ENCODE measurements around the gene WNK1.

Gene WNK1

DNA sequence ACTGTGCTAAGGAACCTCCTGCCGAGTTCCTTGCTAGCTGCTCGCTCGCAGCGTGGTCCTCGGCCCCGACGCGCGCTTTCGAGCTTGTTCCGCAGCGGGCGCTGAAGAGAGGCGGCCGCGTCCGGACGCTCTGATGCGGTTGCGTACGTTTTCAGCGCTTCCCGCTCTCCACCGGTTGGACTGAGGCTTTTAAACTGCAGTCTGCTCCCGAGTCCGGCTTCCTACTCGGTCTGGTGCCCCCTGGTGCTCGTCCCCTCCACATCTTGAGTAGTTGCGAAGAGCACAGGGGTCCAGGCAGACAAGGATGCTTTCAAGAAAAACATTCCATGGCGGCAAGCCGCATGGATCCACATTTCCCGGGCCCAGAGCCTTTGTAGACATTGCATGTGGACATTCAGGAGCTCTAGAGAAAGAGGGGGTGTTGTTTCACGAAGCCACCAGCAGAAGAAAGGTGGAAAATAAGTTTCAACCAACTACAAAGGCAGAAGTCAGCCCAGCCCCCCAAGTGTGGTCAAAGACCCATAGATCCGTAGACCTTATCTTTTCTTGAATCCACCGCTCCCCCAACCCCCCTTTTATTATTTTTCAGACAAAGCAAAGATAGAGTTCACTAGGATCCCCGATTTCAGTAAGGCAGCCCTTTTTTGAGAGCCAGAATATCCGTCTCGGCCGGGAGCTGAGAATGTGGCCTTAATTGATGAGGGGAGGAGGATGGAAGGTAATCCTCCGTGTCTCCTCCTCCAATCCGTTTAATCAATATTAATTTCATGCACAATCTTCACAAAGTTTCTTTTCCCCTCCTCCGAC lies 984 bp upstream of the WNK1 start (continued):
- TF ChIP-seq TSHZ1 (tag by site-specific recombination; IDR thresholded peaks at IDR 0.05; ENCODE audit: borderline replicate concordance) (no peak), ZNF596 (tag by site-specific recombination; IDR thresholded peaks at IDR 0.05) (peak; percentile 73; the same call in 1 of the 2 replicates), ZNF221 (tag by site-specific recombination; IDR thresholded peaks at IDR 0.05; ENCODE audit: borderline replicate concordance) (peak; percentile 42; the same call in 1 of the 2 replicates), ZEB2 (tag by site-specific recombination; IDR thresholded peaks at IDR 0.05) (peak; percentile 92), IKZF3 (tag by site-specific recombination; IDR thresholded peaks at IDR 0.05) (peak; percentile 93), ZNF610 (tag by site-specific recombination; IDR thresholded peaks at IDR 0.05; ENCODE audit: borderline replicate concordance) (peak; percentile 64; the same call in 1 of the 2 replicates), PRDM1 (tag by site-specific recombination; IDR thresholded peaks at IDR 0.05) (no peak), ZFP69B (tag by site-specific recombination; IDR thresholded peaks at IDR 0.05) (peak; percentile 53; the same call in 1 of the 2 replicates), ZSCAN16 (tag by site-specific recombination; IDR thresholded peaks at IDR 0.05) (peak; percentile 18; the same call in 1 of the 2 replicates), ZIC2 (tag by site-specific recombination; IDR thresholded peaks at IDR 0.05) (peak; percentile 83), ZNF394 (tag by site-specific recombination; IDR thresholded peaks at IDR 0.05; ENCODE audit: borderline replicate concordance) (peak; percentile 67), TRIM28 (IDR thresholded peaks at IDR 0.05; ENCODE audit: borderline replicate concordance, low read length) (0 out of 2 replicates have a peak, but pooled peaks have one; percentile 49), ZNF2 (tag by site-specific recombination; IDR thresholded peaks at IDR 0.05) (peak; percentile 54; the same call in 1 of the 2 replicates), PBX3 (CRISPR knock-in tag; IDR thresholded peaks at IDR 0.05) (0 out of 2 replicates have a peak, but pooled peaks have one; percentile 42), BCL6B (tag by site-specific recombination; IDR thresholded peaks at IDR 0.05) (no peak), ZBTB17 (tag by site-specific recombination; IDR thresholded peaks at IDR 0.05) (peak; percentile 79), ZNF664 (tag by site-specific recombination; IDR thresholded peaks at IDR 0.05) (no peak), ZNF24 (tag by site-specific recombination; IDR thresholded peaks at IDR 0.05) (peak; percentile 78), ZNF768 (tag by site-specific recombination; IDR thresholded peaks at IDR 0.05) (no peak), ZNF155 (tag by site-specific recombination; IDR thresholded peaks at IDR 0.05) (no peak), ZNF600 (tag by site-specific recombination; IDR thresholded peaks at IDR 0.05) (peak; percentile 99)
- TF ChIP-seq, protein P1, sequence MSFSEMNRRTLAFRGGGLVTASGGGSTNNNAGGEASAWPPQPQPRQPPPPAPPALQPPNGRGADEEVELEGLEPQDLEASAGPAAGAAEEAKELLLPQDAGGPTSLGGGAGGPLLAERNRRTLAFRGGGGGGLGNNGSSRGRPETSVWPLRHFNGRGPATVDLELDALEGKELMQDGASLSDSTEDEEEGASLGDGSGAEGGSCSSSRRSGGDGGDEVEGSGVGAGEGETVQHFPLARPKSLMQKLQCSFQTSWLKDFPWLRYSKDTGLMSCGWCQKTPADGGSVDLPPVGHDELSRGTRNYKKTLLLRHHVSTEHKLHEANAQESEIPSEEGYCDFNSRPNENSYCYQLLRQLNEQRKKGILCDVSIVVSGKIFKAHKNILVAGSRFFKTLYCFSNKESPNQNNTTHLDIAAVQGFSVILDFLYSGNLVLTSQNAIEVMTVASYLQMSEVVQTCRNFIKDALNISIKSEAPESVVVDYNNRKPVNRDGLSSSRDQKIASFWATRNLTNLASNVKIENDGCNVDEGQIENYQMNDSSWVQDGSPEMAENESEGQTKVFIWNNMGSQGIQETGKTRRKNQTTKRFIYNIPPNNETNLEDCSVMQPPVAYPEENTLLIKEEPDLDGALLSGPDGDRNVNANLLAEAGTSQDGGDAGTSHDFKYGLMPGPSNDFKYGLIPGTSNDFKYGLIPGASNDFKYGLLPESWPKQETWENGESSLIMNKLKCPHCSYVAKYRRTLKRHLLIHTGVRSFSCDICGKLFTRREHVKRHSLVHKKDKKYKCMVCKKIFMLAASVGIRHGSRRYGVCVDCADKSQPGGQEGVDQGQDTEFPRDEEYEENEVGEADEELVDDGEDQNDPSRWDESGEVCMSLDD (tag by site-specific recombination; IDR thresholded peaks at IDR 0.05), result peak; percentile 70; the same call in 1 of the 2 replicates
- TF ChIP-seq, protein P2, sequence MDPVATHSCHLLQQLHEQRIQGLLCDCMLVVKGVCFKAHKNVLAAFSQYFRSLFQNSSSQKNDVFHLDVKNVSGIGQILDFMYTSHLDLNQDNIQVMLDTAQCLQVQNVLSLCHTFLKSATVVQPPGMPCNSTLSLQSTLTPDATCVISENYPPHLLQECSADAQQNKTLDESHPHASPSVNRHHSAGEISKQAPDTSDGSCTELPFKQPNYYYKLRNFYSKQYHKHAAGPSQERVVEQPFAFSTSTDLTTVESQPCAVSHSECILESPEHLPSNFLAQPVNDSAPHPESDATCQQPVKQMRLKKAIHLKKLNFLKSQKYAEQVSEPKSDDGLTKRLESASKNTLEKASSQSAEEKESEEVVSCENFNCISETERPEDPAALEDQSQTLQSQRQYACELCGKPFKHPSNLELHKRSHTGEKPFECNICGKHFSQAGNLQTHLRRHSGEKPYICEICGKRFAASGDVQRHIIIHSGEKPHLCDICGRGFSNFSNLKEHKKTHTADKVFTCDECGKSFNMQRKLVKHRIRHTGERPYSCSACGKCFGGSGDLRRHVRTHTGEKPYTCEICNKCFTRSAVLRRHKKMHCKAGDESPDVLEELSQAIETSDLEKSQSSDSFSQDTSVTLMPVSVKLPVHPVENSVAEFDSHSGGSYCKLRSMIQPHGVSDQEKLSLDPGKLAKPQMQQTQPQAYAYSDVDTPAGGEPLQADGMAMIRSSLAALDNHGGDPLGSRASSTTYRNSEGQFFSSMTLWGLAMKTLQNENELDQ (tag by site-specific recombination; IDR thresholded peaks at IDR 0.05; ENCODE audit: low read depth), result no peak
- TF ChIP-seq, protein P3, sequence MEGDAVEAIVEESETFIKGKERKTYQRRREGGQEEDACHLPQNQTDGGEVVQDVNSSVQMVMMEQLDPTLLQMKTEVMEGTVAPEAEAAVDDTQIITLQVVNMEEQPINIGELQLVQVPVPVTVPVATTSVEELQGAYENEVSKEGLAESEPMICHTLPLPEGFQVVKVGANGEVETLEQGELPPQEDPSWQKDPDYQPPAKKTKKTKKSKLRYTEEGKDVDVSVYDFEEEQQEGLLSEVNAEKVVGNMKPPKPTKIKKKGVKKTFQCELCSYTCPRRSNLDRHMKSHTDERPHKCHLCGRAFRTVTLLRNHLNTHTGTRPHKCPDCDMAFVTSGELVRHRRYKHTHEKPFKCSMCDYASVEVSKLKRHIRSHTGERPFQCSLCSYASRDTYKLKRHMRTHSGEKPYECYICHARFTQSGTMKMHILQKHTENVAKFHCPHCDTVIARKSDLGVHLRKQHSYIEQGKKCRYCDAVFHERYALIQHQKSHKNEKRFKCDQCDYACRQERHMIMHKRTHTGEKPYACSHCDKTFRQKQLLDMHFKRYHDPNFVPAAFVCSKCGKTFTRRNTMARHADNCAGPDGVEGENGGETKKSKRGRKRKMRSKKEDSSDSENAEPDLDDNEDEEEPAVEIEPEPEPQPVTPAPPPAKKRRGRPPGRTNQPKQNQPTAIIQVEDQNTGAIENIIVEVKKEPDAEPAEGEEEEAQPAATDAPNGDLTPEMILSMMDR (tag by site-specific recombination; IDR thresholded peaks at IDR 0.05), result peak; percentile 96

Measured in HEK293 (cell line).